ENCODE data around the gene ACACB. TPM values are rescaled to one million over a fixed set of nuclear protein-coding genes. Genes with fewer than 3 reads are reported as not detected.

Gene ACACB
- total RNA-seq, 1 donor from 2014 or later: 140 TPM

DNA sequence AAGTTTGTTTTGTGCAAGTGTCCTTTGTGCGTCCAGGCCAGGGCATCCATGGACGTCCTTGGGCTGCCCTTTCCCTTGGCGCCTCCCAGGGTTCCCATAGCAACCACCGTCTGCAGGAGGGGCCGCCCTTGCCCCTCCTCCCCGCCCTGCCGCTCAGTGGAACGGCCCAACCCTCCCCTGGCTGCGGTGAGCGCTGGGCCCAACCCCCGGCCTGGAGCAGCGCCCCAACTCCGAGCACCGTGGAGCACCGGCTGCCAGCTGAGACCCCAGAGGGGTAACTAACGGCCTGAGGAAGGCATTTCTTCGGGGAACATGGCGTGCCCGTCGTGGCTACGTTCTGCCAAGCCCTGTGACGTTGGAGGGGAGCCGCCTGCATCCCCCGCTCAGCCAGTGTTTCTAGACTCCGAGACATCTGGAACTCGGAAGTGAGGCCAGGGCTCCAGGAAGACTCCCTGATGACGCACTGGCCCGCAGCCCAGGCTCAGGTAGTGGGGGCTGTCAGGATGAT, 5.3 kb upstream of the ACACB start:
- Histone ChIP-seq H3K4me1 (peaks cover 2 to 19% of the 10 kb centered on the region in 2 donors), H3K27me3 (no peaks in the 10 kb centered on the region), H3K27ac (peak overlapping the region; percentile 92 to 93), H3K36me3 (peaks cover 10 to 16% of the 10 kb centered on the region in 2 donors), H3K4me3 (peak overlapping the region; percentile 69 to 77), H3K9me3 (no peaks in the 10 kb centered on the region)
- intact Hi-C loops (cut with DNase I): loop anchor here (1.0 kb wide), 2 partner anchors 18 to 43 kb away; partner anchors contain the start of gene ALKBH2
- DNase-seq (ENCODE audit: low spot score in 2 of 2): peak; percentile 56 to 93
- TF ChIP-seq, protein P1, sequence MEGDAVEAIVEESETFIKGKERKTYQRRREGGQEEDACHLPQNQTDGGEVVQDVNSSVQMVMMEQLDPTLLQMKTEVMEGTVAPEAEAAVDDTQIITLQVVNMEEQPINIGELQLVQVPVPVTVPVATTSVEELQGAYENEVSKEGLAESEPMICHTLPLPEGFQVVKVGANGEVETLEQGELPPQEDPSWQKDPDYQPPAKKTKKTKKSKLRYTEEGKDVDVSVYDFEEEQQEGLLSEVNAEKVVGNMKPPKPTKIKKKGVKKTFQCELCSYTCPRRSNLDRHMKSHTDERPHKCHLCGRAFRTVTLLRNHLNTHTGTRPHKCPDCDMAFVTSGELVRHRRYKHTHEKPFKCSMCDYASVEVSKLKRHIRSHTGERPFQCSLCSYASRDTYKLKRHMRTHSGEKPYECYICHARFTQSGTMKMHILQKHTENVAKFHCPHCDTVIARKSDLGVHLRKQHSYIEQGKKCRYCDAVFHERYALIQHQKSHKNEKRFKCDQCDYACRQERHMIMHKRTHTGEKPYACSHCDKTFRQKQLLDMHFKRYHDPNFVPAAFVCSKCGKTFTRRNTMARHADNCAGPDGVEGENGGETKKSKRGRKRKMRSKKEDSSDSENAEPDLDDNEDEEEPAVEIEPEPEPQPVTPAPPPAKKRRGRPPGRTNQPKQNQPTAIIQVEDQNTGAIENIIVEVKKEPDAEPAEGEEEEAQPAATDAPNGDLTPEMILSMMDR (IDR thresholded peaks at IDR 0.05): no peak

DNA sequence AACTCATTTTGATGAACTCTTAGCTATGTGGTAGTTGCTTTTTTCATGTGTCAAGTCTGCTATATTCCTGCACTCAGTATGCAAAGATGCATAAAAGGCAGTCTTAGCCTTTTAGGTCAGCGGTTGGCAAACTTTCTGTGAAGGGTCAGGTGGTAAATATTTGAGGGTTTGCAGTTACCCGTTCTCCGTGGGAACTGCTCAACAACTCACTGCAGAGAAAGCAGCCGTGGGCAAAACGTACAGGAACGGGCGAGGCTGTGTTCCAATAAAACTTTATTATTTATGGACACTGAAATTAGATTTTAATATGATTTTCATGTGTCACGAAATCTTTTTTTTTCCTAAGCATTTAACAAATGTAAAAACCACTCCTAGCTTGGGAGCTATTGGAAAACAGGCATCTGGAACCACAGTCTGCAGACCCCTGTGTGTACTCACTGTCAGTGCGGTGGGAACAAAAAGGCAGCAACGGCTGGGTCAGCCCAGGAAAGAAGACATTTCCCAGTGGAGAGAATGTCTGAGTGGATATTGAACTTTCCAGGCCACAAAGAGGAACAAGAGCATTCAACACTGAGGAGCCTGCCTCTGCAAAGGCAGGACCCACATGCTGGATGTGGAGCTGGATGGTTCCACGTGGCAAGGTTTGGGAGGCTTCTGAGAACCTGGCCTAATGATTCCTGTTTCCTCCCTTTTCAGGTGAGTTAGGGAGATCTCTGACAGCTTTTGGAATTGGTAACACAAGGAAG, 3.5 kb upstream of the ACACB start:
- DNase-seq (ENCODE audit: low spot score in 2 of 2): no peak
- intact Hi-C loops (cut with DNase I): no loop called here
- Histone ChIP-seq H3K9me3 (no peaks in the 10 kb centered on the region), H3K27me3 (no peaks in the 10 kb centered on the region), H3K4me1 (peaks cover 2 to 29% of the 10 kb centered on the region in 2 donors), H3K4me3 (no peak overlapping the region), H3K36me3 (peaks cover 0 to 5% of the 10 kb centered on the region in 2 donors), H3K27ac (peak overlapping the region in 1 of 2 donors; percentile 92)
- TF ChIP-seq, protein P1 (IDR thresholded peaks at IDR 0.05): no peak

DNA sequence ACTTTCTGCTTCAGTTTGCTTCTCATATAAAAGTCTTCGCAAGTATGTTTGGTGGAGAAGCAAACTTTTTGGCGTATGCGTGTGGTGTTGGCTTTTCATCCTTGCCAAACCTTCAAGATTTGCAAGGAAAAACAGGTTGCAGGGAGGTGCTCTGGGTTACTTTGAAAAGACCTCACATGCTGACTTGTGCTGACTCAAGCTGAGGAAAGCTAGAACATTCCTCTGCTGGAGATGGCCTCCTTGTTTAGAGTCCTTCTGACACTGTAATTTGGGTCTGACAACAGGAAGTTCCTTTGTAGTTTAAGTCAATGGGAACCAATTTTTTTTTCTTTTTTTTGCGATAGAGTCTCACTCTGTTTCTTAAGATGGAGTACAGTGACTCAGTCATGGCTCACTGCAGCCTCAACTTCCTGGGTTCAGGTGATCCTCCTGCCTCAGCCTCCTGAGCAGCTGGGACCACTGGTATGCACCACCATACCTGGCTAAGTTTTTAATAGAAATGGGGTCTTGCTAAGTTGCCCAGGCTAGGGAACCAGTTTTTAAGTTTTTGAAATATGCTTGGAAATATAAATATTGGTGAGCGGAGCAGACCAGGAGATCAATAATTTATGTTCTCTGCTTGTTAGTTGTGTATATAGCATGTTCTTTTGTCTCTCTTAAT, 2.6 kb upstream of the ACACB start:
- H3K4me3 ChIP-seq: no peak overlapping the region
- no peaks in the 10 kb centered on the region for H3K27me3 ChIP-seq
- peak overlapping the region in 1 of 2 donors; percentile 29 for H3K27ac ChIP-seq
- intact Hi-C loops (cut with DNase I): no loop called here
- no peaks in the 10 kb centered on the region for H3K9me3 ChIP-seq
- H3K36me3 ChIP-seq: no peaks in the 10 kb centered on the region
- peaks cover 2 to 29% of the 10 kb centered on the region in 2 donors for H3K4me1 ChIP-seq
- TF ChIP-seq, protein P1 (IDR thresholded peaks at IDR 0.05): no peak
- DNase-seq (ENCODE audit: low spot score in 2 of 2): no peak

DNA sequence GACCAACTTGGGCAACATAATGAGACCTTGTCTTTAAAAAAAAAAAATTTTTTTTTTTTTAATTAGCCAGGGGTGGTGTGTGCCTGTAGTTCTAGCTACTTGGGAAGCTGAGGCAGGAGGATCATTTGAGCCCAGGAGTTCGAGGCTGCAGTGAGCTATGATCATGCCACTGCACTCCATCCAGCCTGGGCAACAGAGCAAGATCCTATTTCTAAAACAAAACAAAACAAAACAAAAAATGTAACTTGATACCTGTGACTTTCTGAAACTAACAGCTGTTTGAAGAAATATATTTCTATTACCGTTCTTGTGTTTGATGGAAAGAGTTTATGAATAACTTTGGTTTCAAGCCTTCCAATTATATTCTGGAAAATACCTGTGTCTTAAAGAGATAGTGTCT, 1.7 kb upstream of the ACACB start:
- Histone ChIP-seq H3K9me3 (no peaks in the 10 kb centered on the region), H3K4me1 (peaks cover 2 to 29% of the 10 kb centered on the region in 2 donors), H3K27me3 (no peaks in the 10 kb centered on the region), H3K4me3 (no peak overlapping the region), H3K36me3 (no peaks in the 10 kb centered on the region), H3K27ac (peak overlapping the region in 1 of 2 donors; percentile 64)
- DNase-seq (ENCODE audit: low spot score in 2 of 2): no peak
- TF ChIP-seq, protein P1 (IDR thresholded peaks at IDR 0.05): no peak
- intact Hi-C loops (cut with DNase I): no loop called here

DNA sequence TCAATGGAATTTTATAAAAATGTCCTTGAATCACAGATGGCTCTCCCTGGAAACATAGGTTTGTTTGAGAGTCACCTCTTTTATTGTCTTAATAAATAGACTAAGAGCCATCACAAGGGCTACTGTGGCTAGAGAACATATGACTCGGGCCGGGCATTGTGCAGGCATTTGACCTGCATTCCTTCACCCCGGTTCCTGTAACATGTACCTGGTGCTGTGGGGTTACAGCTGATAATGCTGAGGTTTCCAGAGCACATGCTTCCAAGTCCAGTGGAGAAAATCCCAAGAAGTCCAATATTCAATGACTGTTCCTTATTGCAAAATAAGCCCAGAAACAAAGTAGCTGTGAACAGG, 1.0 kb upstream of the ACACB start:
- Histone ChIP-seq H3K27ac (peak overlapping the region in 1 of 2 donors; percentile 64), H3K4me3 (no peak overlapping the region), H3K27me3 (no peaks in the 10 kb centered on the region), H3K9me3 (no peaks in the 10 kb centered on the region), H3K4me1 (peaks cover 2 to 29% of the 10 kb centered on the region in 2 donors), H3K36me3 (no peaks in the 10 kb centered on the region)
- TF ChIP-seq, protein P1 (IDR thresholded peaks at IDR 0.05): no peak
- intact Hi-C loops (cut with DNase I): no loop called here
- DNase-seq (ENCODE audit: low spot score in 2 of 2): no peak

All from ascending aorta (tissue), 2 donors.